Kidney epithelial cell (primary cell): ENCODE data around the gene ADAMTS15. TPM values are rescaled to one million over a fixed set of nuclear protein-coding genes. Genes with fewer than 3 reads are reported as not detected.

Experiments used
- DNase-seq: peaks from one replicate; pipeline ENCODE4 v3.0.0-alpha.2; 2010; ENCODE audit warnings: low read depth
- H3K27me3 ChIP-seq: 2 replicates; pipeline ENCODE4 v1.6.0; 2011; ENCODE audit warnings: low read length; ENCODE audit not compliant: control insufficient read depth, insufficient read depth
- H3K36me3 ChIP-seq: 2 replicates; pipeline ENCODE4 v1.5.1; 2011; ENCODE audit warnings: low read length; ENCODE audit not compliant: control insufficient read depth, insufficient read depth
- H3K4me3 ChIP-seq: 2 replicates; pipeline ENCODE4 v1.5.1; 2011; ENCODE audit warnings: low read depth, mild to moderate bottlenecking, control low read depth, low read length
- CTCF ChIP-seq: IDR thresholded peaks from 2 replicates; pipeline ENCODE4 v1.5.1; 2011; ENCODE audit warnings: mild to moderate bottlenecking, moderate library complexity, low read length, control low read depth, inconsistent platforms; ENCODE audit not compliant: insufficient read depth, poor library complexity, severe bottlenecking
- total RNA-seq: library from RNA; depleted of rRNA; stranded (reverse); fragments of >200 nt; gene quantifications from 2 replicates; pipeline ENCODE4 v1.2.3, GENCODE V29; 2015

Gene ADAMTS15
- total RNA-seq, 1 donor from 2014 or later: 4.2 TPM

GRCh38 chr11:130451231-130452019 is 3.0 kb downstream of the ADAMTS15 start:
- Histone ChIP-seq H3K4me3 (no peak overlapping the region), H3K27me3 (peaks cover 6% of the 10 kb centered on the region), H3K36me3 (no peaks in the 10 kb centered on the region)
- TF ChIP-seq CTCF: no peak
- DNase-seq: no peak

- H3K4me3 ChIP-seq: no peak overlapping the region
- TF ChIP-seq CTCF: no peak
- no peak for DNase-seq
Observed at GRCh38 chr11:130452176-130452575, 3.7 kb downstream of the ADAMTS15 start.

GRCh38 chr11:130452940-130453339 is 4.5 kb downstream of the ADAMTS15 start:
- Histone ChIP-seq H3K4me3 (no peak overlapping the region), H3K36me3 (no peaks in the 10 kb centered on the region), H3K27me3 (peaks cover 6% of the 10 kb centered on the region)
- TF ChIP-seq CTCF: no peak
- DNase-seq: no peak

More at GRCh38 chr11:130452176-130452575, 3.7 kb downstream of the ADAMTS15 start:
- H3K36me3 ChIP-seq: no peaks in the 10 kb centered on the region
- H3K27me3 ChIP-seq: peaks cover 6% of the 10 kb centered on the region

GRCh38 chr11:130454491-130455252 is 6.2 kb downstream of the ADAMTS15 start:
- H3K36me3 ChIP-seq: no peaks in the 10 kb centered on the region
- no peak for DNase-seq
- no peak for TF ChIP-seq CTCF
- H3K27me3 ChIP-seq: peaks cover 2% of the 10 kb centered on the region
- no peak overlapping the region for H3K4me3 ChIP-seq

- H3K36me3 ChIP-seq: no peaks in the 10 kb centered on the region
- H3K4me3 ChIP-seq: no peak overlapping the region
- H3K27me3 ChIP-seq: no peaks in the 10 kb centered on the region
- no peak for DNase-seq
- TF ChIP-seq CTCF: no peak
Observed at GRCh38 chr11:130455483-130456127, 7.2 kb downstream of the ADAMTS15 start.
